HT1080 (cell line): Measurements from ENCODE around the gene RPL13. TPM values are rescaled to one million over a fixed set of nuclear protein-coding genes. Genes with fewer than 3 reads are reported as not detected.
"Not testable (repeated sequence)": the region's sequence is repeated elsewhere in the genome, so short reads cannot be mapped to it uniquely, and the experiment has no call there.

Source experiments
- DNase-seq: peaks from one replicate; pipeline ENCODE4 v3.0.0-alpha.2; 2015; ENCODE audit warnings: low read depth
- total RNA-seq: library from RNA; depleted of rRNA; stranded (reverse); fragments of >200 nt; shearing (Covaris generic); gene quantifications from 2 replicates; pipeline ENCODE4 v1.2.3, GENCODE V29; 2014

RPL13 gene
- total RNA-seq, 1 experiment from 2014 or later, result 4,778 TPM

- no peak for DNase-seq
Observed at GRCh38 chr16:89576153-89577054, 15.9 kb downstream of the RPL13 start.

- DNase-seq, result no peak
Observed at GRCh38 chr16:89577055-89577759, 16.7 kb downstream of the RPL13 start.

- DNase-seq, result no peak
Observed at GRCh38 chr16:89579351-89579750, 18.9 kb downstream of the RPL13 start.

GRCh38 chr16:89581045-89581695 is 20.7 kb downstream of the RPL13 start:
- DNase-seq, result peak; percentile 85

- DNase-seq, result no peak
Observed at GRCh38 chr16:89581861-89582563, 21.5 kb downstream of the RPL13 start.

- DNase-seq, result no peak
Observed at GRCh38 chr16:89582614-89583196, 22.2 kb downstream of the RPL13 start.

GRCh38 chr16:89583197-89583894 is 22.9 kb downstream of the RPL13 start:
- DNase-seq, result no peak

GRCh38 chr16:89583895-89584644 is 23.6 kb downstream of the RPL13 start:
- no peak for DNase-seq

- no peak for DNase-seq
Observed at GRCh38 chr16:89584768-89585549, 24.5 kb downstream of the RPL13 start.

- DNase-seq, result no peak
Observed at GRCh38 chr16:89586218-89586617, 25.7 kb downstream of the RPL13 start.

GRCh38 chr16:89586853-89587252 is 26.4 kb downstream of the RPL13 start:
- DNase-seq, result no peak

GRCh38 chr16:89587676-89588075 is 27.2 kb downstream of the RPL13 start:
- not testable (repeated sequence) for DNase-seq

GRCh38 chr16:89588413-89589109 is 28.1 kb downstream of the RPL13 start:
- DNase-seq, result no peak

GRCh38 chr16:89589241-89589926 is 28.9 kb downstream of the RPL13 start:
- no peak for DNase-seq

- no peak for DNase-seq
Observed at GRCh38 chr16:89593841-89594240, 33.4 kb downstream of the RPL13 start.

GRCh38 chr16:89595330-89596060 is 35.0 kb downstream of the RPL13 start:
- DNase-seq, result no peak
